HG02884 (cell line): ENCODE results near the gene PYGB.

Experiments used
- ATAC-seq: cut with Tn5 transposase; IDR thresholded peaks from one replicate; pipeline ENCODE4 v1.9.1; 2021; ENCODE audit warnings: mild to moderate bottlenecking, moderate library complexity; ENCODE audit not compliant: unreplicated experiment

The PYGB gene

GRCh38 chr20:25280574-25281535, 33.0 kb downstream of the PYGB start:
- ATAC-seq = no peak

- peak; percentile 60 for ATAC-seq
Measured at GRCh38 chr20:25281541-25281991, 33.7 kb downstream of the PYGB start.

GRCh38 chr20:25282034-25282781, 34.3 kb downstream of the PYGB start:
- no peak for ATAC-seq

GRCh38 chr20:25282796-25283195, 34.9 kb downstream of the PYGB start:
- ATAC-seq = no peak

- ATAC-seq = no peak
Measured at GRCh38 chr20:25283221-25283951, 35.5 kb downstream of the PYGB start.

- no peak for ATAC-seq
Measured at GRCh38 chr20:25284131-25284601, 36.3 kb downstream of the PYGB start.

GRCh38 chr20:25285091-25285647, 37.3 kb downstream of the PYGB start:
- ATAC-seq = no peak

GRCh38 chr20:25285856-25286798, 38.2 kb downstream of the PYGB start:
- no peak for ATAC-seq

- no peak for ATAC-seq
Measured at GRCh38 chr20:25286917-25287316, 39.0 kb downstream of the PYGB start.

GRCh38 chr20:25287631-25288290, 39.9 kb downstream of the PYGB start:
- no peak for ATAC-seq

GRCh38 chr20:25288291-25289181, 40.7 kb downstream of the PYGB start:
- ATAC-seq = peak; percentile 83

GRCh38 chr20:25289886-25290597, 42.2 kb downstream of the PYGB start:
- ATAC-seq = no peak

- ATAC-seq = no peak
Measured at GRCh38 chr20:25290646-25291431, 43.0 kb downstream of the PYGB start.

- no peak for ATAC-seq
Measured at GRCh38 chr20:25291432-25292133, 43.7 kb downstream of the PYGB start.

GRCh38 chr20:25292176-25292891, 44.4 kb downstream of the PYGB start:
- ATAC-seq = no peak
